Neural progenitor cell (in vitro differentiated cells): ENCODE measurements around the gene EDEM1. TPM values are rescaled to one million over a fixed set of nuclear protein-coding genes. Genes with fewer than 3 reads are reported as not detected.

Source experiments
- DNase-seq: peaks from one replicate; pipeline ENCODE4 v3.0.0-alpha.2; 2016; ENCODE audit warnings: low spot score
- H2AFZ ChIP-seq: fragments of 200-600 bp; sonication (generic); replicated peaks from 2 replicates; pipeline ENCODE4 v1.6.1; 2016; ENCODE audit warnings: antibody characterized with exemption
- H3F3A ChIP-seq: fragments of 200-600 bp; sonication (generic); 2 replicates; pipeline ENCODE4 v1.6.1; 2016; ENCODE audit warnings: antibody characterized with exemption, low read depth
- H3K27ac ChIP-seq: fragments of 200-600 bp; sonication (generic); 2 replicates; pipeline ENCODE4 v1.5.1; 2016; ENCODE audit warnings: mild to moderate bottlenecking
- H3K27me3 ChIP-seq: fragments of 200-600 bp; sonication (generic); 2 replicates; pipeline ENCODE4 v1.6.1; 2016; ENCODE audit warnings: mild to moderate bottlenecking, moderate library complexity
- H3K36me3 ChIP-seq: fragments of 200-600 bp; sonication (generic); 2 replicates; pipeline ENCODE4 v1.5.1; 2016
- H3K4me1 ChIP-seq: fragments of 200-600 bp; sonication (generic); 2 replicates; pipeline ENCODE4 v1.6.1; 2016; ENCODE audit warnings: mixed run types
- H3K4me2 ChIP-seq: fragments of 200-600 bp; sonication (generic); 2 replicates; pipeline ENCODE4 v1.6.1; 2016
- H3K4me3 ChIP-seq: fragments of 200-600 bp; sonication (generic); 2 replicates; pipeline ENCODE4 v1.5.1; 2016
- H3K79me2 ChIP-seq: fragments of 200-600 bp; sonication (generic); 2 replicates; pipeline ENCODE4 v1.6.1; 2016; ENCODE audit warnings: low read depth
- H3K9ac ChIP-seq: fragments of 200-600 bp; sonication (generic); 2 replicates; pipeline ENCODE4 v1.6.1; 2016
- H3K9me3 ChIP-seq: fragments of 200-600 bp; sonication (generic); 2 replicates; pipeline ENCODE4 v1.5.1; 2016; ENCODE audit warnings: low read depth
- H4K20me1 ChIP-seq: fragments of 200-600 bp; sonication (generic); 2 replicates; pipeline ENCODE4 v1.6.1; 2016; ENCODE audit warnings: low read depth
- H3K27ac Mint-ChIP-seq: 3 replicates; pipeline ENCODE4 v1.8.0; 2021; ENCODE audit warnings: mixed read lengths
- H3K27me3 Mint-ChIP-seq: 2 replicates; pipeline ENCODE4 v1.8.0; 2022; ENCODE audit warnings: low read depth, mild to moderate bottlenecking, inconsistent platforms, moderate library complexity, mixed read lengths; ENCODE audit not compliant: insufficient read depth
- H3K36me3 Mint-ChIP-seq: 3 replicates; pipeline ENCODE4 v1.8.0; 2021; ENCODE audit warnings: mixed read lengths
- H3K4me1 Mint-ChIP-seq: 3 replicates; pipeline ENCODE4 v1.8.0; 2021; ENCODE audit warnings: mixed read lengths
- H3K4me3 Mint-ChIP-seq: 3 replicates; pipeline ENCODE4 v1.8.0; 2021; ENCODE audit warnings: mild to moderate bottlenecking, moderate library complexity, mixed read lengths
- H3K9me3 Mint-ChIP-seq: 3 replicates; pipeline ENCODE4 v1.8.0; 2020; ENCODE audit warnings: mixed read lengths
- EZH2 ChIP-seq: fragments of 200-600 bp; sonication (generic); IDR thresholded peaks from 2 replicates; pipeline ENCODE4 v1.6.1; 2017; ENCODE audit warnings: antibody characterized with exemption, mild to moderate bottlenecking, moderate library complexity
- EZH2phosphoT487 ChIP-seq: fragments of 200-600 bp; sonication (generic); IDR thresholded peaks from 2 replicates; pipeline ENCODE4 v1.6.1; 2017; ENCODE audit warnings: antibody characterized with exemption
- total RNA-seq: library from RNA; depleted of rRNA; stranded (reverse); fragments of >200 nt; gene quantifications from 2 replicates; pipeline ENCODE4 v1.2.3, GENCODE V29; 2015; ENCODE audit warnings: low replicate concordance
- TF ChIP-seq, protein P1 (sequence below): fragments of 200-600 bp; sonication (generic); IDR thresholded peaks from 2 replicates; pipeline ENCODE4 v1.5.1; 2017; ENCODE audit warnings: antibody characterized with exemption, mild to moderate bottlenecking

The EDEM1 gene
- total RNA-seq, 1 donor from 2014 or later, result 11.8 TPM

DNA sequence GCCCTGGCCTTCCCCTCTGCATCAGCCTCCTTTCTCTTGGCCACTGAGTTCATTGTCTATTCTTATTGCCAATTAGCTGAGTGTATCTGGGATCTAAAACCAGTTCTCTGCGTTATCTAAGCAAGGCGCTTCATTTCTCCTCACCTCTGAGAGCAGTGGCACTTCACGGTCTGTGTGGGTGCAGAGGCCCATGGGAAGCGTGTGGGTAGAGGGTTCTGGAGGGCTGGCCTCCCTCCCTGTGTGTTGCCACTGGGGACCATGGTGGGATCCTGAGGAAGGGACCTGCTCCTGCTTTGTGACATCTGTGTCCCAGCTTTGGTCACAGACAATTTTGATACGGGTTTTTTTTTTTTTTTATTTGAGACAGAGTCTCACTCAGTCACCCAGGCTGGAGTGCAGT lies 32.7 kb downstream of the EDEM1 start:
- Histone ChIP-seq H3K9ac (no peak overlapping the region), H3K79me2 (no peaks in the 10 kb centered on the region), H3K27ac (no peak overlapping the region), H3K27me3 (no peaks in the 10 kb centered on the region), H3K4me3 (no peak overlapping the region), H3K4me1 (peaks cover 33% of the 10 kb centered on the region), H3F3A (peaks cover 21% of the 10 kb centered on the region), H3K36me3 (no peaks in the 10 kb centered on the region), H3K4me2 (no peak overlapping the region), H3K9me3 (no peaks in the 10 kb centered on the region), H4K20me1 (no peaks in the 10 kb centered on the region), H2AFZ (no peak overlapping the region)
- DNase-seq, result no peak
- Mint-ChIP-seq H3K36me3 (peaks cover under 1% of the 10 kb centered on the region), H3K27me3 (no peaks in the 10 kb centered on the region), H3K27ac (no peak overlapping the region), H3K4me1 (peaks cover 8% of the 10 kb centered on the region), H3K9me3 (no peaks in the 10 kb centered on the region), H3K4me3 (no peak overlapping the region)
- no peak for TF ChIP-seq EZH2
- TF ChIP-seq EZH2phosphoT487, result no peak
- TF ChIP-seq, protein P1, sequence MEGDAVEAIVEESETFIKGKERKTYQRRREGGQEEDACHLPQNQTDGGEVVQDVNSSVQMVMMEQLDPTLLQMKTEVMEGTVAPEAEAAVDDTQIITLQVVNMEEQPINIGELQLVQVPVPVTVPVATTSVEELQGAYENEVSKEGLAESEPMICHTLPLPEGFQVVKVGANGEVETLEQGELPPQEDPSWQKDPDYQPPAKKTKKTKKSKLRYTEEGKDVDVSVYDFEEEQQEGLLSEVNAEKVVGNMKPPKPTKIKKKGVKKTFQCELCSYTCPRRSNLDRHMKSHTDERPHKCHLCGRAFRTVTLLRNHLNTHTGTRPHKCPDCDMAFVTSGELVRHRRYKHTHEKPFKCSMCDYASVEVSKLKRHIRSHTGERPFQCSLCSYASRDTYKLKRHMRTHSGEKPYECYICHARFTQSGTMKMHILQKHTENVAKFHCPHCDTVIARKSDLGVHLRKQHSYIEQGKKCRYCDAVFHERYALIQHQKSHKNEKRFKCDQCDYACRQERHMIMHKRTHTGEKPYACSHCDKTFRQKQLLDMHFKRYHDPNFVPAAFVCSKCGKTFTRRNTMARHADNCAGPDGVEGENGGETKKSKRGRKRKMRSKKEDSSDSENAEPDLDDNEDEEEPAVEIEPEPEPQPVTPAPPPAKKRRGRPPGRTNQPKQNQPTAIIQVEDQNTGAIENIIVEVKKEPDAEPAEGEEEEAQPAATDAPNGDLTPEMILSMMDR, result no peak

DNA sequence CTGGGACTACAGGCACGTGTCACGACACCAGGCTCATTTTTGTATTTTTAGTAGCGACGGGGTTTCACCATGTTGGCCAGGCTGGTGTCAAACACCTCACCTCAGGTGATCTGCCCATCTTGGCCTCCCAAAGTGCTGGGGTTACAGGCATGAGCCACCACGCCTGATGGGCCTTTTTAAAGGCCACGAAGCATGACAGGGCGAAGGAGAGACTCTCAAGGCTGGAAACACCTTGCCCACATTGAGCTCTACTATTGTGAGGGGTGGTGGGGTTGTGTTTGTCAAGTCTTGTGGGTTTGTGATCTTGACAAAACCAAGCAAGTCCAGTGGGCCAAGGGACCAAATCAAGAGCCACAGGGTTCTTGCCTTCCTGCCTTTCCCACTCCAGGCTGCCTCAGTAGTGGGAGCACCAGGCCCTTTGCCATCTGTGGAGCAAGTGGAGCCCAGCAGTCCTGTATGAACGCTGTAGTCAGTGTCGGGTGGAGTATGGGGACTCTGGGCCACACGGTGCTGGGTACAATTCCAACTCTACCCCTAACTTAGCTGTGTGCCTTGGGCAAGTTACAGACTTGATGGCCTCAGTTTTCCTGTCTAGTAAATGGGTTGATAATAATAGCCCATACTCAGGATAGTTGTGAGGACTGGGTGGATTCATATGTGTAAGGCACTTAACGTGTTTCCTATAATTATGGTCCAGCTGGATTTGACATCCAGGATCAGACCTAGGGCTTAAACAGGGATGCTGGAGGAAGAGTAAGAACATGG lies 33.3 kb downstream of the EDEM1 start:
- H3K27me3 ChIP-seq, result no peaks in the 10 kb centered on the region
- H3F3A ChIP-seq, result peaks cover 21% of the 10 kb centered on the region
- TF ChIP-seq EZH2phosphoT487 (no peak), EZH2 (no peak)
- TF ChIP-seq, protein P1, result no peak
- H3K27ac ChIP-seq, result no peak overlapping the region
- no peaks in the 10 kb centered on the region for H4K20me1 ChIP-seq
- Mint-ChIP-seq H3K36me3 (no peaks in the 10 kb centered on the region), H3K4me3 (no peak overlapping the region), H3K9me3 (no peaks in the 10 kb centered on the region), H3K4me1 (peaks cover 8% of the 10 kb centered on the region), H3K27me3 (no peaks in the 10 kb centered on the region), H3K27ac (no peak overlapping the region)
- H3K9me3 ChIP-seq, result no peaks in the 10 kb centered on the region
- H3K79me2 ChIP-seq, result no peaks in the 10 kb centered on the region
- no peak overlapping the region for H3K4me3 ChIP-seq
- no peak overlapping the region for H2AFZ ChIP-seq
- no peak overlapping the region for H3K9ac ChIP-seq
- DNase-seq, result no peak
- H3K36me3 ChIP-seq, result no peaks in the 10 kb centered on the region
- H3K4me1 ChIP-seq, result peaks cover 33% of the 10 kb centered on the region
- no peak overlapping the region for H3K4me2 ChIP-seq

DNA sequence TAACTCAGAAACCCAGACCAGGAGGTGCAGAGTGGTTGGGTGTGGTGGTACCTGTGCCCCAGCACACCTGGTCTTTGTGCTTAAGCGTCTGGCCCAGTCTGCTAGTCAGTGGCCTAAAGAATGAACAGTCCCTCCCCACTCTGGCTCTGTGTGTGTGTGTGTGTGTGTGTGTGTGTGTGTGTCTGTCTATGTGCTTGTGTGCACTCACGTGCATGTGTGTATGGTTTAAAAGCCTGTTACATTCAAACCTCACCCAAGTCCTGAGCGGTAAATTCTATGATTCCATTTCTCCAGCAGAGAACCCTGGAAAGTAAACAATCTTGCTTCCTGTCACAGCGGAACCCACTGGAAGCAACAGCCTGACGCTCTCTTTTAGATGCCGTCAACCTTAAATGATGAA lies 34.2 kb downstream of the EDEM1 start:
- H3K36me3 ChIP-seq, result no peaks in the 10 kb centered on the region
- H3K9me3 ChIP-seq, result no peaks in the 10 kb centered on the region
- no peak overlapping the region for H3K9ac ChIP-seq
- H3K27ac ChIP-seq, result no peak overlapping the region
- no peak overlapping the region for H3K4me2 ChIP-seq
- peaks cover 33% of the 10 kb centered on the region for H3K4me1 ChIP-seq
- H3K9me3 Mint-ChIP-seq, result no peaks in the 10 kb centered on the region
- DNase-seq, result no peak
- H3F3A ChIP-seq, result peaks cover 21% of the 10 kb centered on the region
- H2AFZ ChIP-seq, result no peak overlapping the region
- no peaks in the 10 kb centered on the region for H4K20me1 ChIP-seq
- peaks cover 8% of the 10 kb centered on the region for H3K4me1 Mint-ChIP-seq
- no peak overlapping the region for H3K4me3 ChIP-seq
- H3K27ac Mint-ChIP-seq, result no peak overlapping the region
- no peaks in the 10 kb centered on the region for H3K27me3 ChIP-seq
- TF ChIP-seq EZH2, result no peak
- TF ChIP-seq EZH2phosphoT487, result no peak
- TF ChIP-seq, protein P1, result no peak
- H3K4me3 Mint-ChIP-seq, result no peak overlapping the region
- H3K36me3 Mint-ChIP-seq, result no peaks in the 10 kb centered on the region
- H3K79me2 ChIP-seq, result no peaks in the 10 kb centered on the region
- H3K27me3 Mint-ChIP-seq, result no peaks in the 10 kb centered on the region
